GM12874 (cell line): ENCODE measurements around the gene SLC25A47.

ENCODE experiments used
- CTCF ChIP-seq: IDR thresholded peaks from 2 replicates; pipeline ENCODE4 v1.5.1; 2011; ENCODE audit warnings: low read depth, mild to moderate bottlenecking, control low read depth, low read length, moderate library complexity; ENCODE audit not compliant: insufficient read depth

The SLC25A47 gene

GRCh38 chr14:100330007-100330344 lies 6.8 kb downstream of the SLC25A47 start:
- TF ChIP-seq CTCF, result no peak

- TF ChIP-seq CTCF, result no peak
These were observed 7.3 kb downstream of the SLC25A47 start for GRCh38 chr14:100330388-100330931.

- no peak for TF ChIP-seq CTCF
These were observed 9.0 kb downstream of the SLC25A47 start for GRCh38 chr14:100332071-100332639.

GRCh38 chr14:100332797-100333196 lies 9.7 kb downstream of the SLC25A47 start:
- TF ChIP-seq CTCF, result no peak

GRCh38 chr14:100333311-100333710 lies 10.2 kb downstream of the SLC25A47 start:
- no peak for TF ChIP-seq CTCF

- no peak for TF ChIP-seq CTCF
These were observed 10.7 kb downstream of the SLC25A47 start for GRCh38 chr14:100333827-100334226.

GRCh38 chr14:100334904-100335303 lies 11.8 kb downstream of the SLC25A47 start:
- no peak for TF ChIP-seq CTCF
